Fibroblast of skin of right biceps (primary cell): ENCODE data around the gene ANTXR1.

ENCODE experiments used
- DNase-seq: peaks from one replicate; pipeline ENCODE4 v3.0.0-alpha.2; 2013

ANTXR1 gene

GRCh38 chr2:69188182-69188900, 175.4 kb downstream of the ANTXR1 start:
- DNase-seq: no peak

- DNase-seq: peak; percentile 42
Measured at GRCh38 chr2:69190743-69191404, 177.9 kb downstream of the ANTXR1 start.

DNA sequence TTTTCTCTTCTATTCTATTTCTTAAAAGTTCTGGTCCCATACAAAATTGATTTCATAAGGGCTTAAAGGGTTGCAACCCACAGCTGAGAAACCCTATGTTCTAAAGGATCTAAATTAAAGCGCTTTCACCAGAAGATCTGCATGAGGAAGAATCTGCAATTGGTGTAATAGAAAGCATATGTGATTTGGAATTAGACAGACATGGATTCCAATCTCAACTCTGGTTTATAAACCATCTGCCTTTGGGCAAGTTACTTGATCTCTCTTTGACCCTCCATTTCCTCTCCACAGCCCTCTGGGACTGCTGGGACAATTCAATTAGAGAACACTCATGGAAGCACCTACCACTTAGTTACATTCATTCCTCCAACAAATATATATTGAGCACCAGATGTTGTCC, 178.7 kb downstream of the ANTXR1 start:
- peak; percentile 58 for DNase-seq

- peak; percentile 91 for DNase-seq
Measured at GRCh38 chr2:69192176-69192945, 179.4 kb downstream of the ANTXR1 start.

GRCh38 chr2:69195706-69196105, 182.7 kb downstream of the ANTXR1 start:
- DNase-seq: no peak

DNA sequence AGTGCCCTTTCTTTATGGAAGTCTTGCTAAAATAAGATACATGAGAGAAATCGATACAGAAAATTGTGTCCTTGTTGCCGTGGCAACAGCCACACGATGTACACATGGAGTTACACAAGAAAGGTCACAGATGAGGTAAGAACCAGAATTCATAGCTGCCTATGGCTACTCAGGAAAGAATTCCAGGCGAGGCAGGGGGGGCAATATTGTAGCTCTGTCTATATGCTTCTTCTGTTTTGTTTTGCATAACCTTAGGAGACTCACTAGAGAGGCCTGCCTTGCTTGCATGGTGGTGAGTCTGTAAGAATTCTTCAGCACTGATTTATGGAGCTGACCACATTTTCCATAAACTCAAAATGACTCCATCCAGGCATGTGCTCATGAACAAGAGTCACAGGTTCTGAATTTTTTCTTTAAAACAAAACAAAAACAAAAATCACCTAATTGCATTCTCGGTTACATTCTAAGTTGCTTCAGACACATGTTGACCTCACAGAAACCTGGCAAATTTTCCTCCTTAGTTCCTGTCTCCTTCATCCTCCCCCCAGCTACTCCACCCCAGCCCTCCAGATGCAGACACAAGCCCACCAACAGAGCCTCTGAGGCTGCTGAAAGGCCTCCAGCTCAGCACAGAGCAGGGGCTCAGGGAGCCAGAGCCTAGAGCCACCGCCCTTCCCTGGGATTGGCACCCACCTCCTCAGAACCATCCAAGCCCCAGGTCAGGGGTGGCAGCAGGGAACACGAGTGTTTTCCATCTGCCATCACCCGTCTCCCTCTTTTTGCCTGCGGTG, 183.5 kb downstream of the ANTXR1 start:
- DNase-seq: peak; percentile 98

GRCh38 chr2:69200107-69200520, 187.1 kb downstream of the ANTXR1 start:
- DNase-seq: peak; percentile 67

- no peak for DNase-seq
Measured at GRCh38 chr2:69201259-69201658, 188.3 kb downstream of the ANTXR1 start.

DNA sequence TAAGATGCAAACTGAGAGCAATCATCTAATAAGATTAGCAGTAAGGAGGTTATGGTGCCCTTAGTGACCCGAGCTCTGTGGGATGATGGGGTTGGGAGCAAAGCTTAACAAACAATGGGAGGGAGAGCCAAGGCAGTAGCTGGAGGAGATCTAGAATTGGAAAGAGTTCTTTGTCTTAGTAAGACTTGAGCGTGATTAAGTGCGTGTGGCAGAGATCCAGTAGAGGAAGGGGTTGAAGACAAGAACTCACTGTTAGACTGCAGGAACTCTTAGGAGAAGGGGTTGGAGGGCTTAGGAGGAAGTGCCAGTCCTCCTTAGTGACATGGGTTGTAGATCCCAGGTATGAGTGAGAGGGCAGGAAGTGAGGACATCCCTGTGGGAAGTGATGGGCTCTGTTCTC, 189.3 kb downstream of the ANTXR1 start:
- DNase-seq: no peak

- DNase-seq: no peak
Measured at GRCh38 chr2:69203166-69203985, 190.4 kb downstream of the ANTXR1 start.

DNA sequence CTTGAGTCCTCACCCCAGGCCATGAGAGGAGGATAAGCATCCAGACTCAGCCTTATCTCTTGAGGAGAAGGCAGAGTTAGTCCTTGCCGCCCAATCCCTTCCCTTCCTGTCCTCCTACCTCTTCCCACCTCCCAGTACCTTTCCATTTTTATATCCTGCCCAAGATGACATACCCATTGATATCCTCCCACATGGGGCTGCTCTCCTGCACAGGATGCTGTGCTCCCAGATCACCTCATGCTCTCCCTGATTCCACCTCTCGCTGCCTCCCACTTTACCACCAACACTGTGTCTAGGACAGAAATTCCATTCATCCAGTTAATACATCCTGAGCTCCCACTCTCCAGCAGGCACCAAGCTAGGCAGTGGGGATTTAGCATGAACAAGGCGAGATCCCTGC, 191.7 kb downstream of the ANTXR1 start:
- no peak for DNase-seq

DNA sequence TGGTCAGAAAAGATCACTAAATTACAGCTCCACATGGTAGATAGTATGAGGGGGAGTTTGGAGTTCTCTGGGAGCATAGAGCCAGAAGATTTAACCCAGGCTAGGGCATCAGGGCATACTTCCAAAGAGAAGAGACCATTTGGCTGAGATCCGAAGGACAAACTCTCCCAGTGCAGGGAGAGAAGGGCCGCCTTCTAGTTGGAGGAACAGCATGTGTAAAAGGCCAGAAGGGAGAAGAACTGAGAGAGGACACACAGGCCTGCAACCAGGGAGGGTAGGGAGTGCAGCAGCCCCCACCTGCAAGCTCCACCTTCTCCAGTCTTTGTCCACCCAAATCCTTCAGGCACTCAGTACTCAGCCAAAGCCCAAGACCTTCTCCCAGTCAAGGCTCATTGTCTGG, 192.1 kb downstream of the ANTXR1 start:
- no peak for DNase-seq

DNA sequence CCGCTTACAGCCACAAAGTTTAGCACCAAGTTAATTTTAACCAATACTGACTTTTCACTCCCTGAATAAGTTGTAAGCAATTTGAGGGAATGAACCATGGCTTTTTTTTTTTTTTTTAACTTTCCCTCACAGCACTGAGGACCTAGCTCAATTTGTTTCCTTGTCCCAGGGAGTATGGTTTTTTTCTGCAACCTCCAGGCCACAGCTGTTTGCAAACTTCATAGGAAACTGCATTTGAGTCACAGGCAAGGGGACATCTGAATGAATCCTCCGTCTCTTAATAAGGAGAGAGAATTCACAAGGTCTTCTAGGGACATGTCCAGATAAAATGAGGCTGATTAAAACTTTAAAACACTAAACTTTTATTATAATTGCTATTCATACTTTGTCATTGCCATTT, 192.5 kb downstream of the ANTXR1 start:
- DNase-seq: no peak

DNA sequence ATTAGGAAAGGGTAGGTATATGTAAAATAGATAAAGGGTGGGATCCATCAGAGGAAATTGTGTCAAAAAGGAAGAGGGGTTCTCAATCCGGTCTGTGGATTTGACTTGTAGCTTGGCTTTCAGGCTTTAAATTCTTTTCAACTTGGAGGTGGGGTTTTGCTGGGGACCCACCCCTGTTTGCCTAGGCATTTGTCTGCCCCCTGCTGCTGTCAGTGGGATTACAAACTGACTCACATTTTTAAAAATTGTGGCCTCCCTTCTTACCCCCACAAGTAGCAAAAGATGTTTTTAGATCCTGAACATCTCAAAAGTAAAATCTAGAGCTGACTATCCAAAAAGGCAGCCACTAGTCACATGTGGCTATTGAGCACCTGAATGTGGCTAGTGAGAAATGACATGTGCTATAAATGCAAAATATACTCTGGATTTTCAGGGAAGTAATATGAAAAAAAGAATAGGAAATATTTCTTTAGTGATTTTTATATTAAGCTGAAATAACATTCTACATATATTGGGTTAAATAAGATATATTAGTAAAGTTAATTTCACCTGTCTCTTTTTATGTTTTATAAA, 195.1 kb downstream of the ANTXR1 start:
- DNase-seq: peak; percentile 27

DNA sequence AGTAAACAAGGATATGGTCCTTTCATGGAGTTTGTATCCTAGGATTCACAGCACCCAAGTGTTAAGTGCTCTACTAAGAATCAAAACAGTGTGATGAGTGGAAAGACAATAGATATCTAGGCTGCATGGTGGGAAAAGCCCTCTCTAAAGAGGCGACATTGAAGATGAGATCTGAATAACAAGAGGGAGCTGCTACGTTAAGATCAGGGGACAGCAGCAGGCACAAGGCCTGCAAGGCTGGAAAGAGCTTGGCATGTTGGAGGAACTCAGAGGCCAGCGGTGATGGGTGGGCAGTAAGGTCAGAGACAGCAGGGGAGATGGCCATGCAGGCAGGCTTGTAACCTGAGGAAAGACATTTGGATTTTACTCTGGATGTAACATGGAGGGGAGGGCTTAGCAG, 196.5 kb downstream of the ANTXR1 start:
- DNase-seq: no peak

GRCh38 chr2:69210385-69210784, 197.4 kb downstream of the ANTXR1 start:
- peak; percentile 70 for DNase-seq

DNA sequence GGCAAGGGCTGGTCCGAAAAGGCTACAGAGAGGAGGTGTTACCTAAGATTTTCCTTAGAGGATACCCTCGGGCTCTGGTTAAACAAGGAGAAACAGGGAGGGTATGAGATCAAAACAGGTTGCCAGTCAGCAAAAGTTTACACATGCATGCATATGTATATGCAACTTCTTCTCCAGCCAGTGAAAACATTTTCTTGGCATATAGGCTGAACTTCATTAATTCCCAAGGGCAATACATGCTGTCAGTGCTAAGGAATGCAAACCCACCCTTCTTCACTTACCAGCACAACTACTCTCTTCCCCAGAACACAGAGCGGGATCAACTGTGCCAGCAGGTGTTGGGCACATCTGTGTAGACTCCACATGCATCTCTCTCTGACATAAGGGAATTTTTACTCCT, 198.1 kb downstream of the ANTXR1 start:
- DNase-seq: peak; percentile 48

DNA sequence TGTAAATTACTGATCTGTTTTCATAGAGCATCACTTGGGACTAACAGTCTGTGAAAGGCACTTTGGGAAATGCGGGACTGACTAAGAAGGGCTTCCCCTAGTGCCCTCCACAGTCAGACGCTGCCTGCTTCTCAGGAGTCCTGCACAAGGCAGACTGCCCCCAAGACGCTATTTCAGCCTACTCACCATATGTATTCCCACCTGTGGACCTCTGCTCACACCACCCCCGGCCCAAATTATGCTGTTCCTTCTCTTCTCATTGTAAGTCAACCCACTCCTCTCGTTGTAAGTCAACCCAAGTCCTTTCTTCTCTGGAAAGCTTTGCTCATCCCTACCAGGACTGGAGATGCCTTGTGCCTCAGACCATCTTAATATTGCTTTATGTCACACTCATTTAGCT, 198.7 kb downstream of the ANTXR1 start:
- no peak for DNase-seq

- no peak for DNase-seq
Measured at GRCh38 chr2:69212238-69213028, 199.5 kb downstream of the ANTXR1 start.

GRCh38 chr2:69213201-69213600, 200.2 kb downstream of the ANTXR1 start:
- DNase-seq: no peak

DNA sequence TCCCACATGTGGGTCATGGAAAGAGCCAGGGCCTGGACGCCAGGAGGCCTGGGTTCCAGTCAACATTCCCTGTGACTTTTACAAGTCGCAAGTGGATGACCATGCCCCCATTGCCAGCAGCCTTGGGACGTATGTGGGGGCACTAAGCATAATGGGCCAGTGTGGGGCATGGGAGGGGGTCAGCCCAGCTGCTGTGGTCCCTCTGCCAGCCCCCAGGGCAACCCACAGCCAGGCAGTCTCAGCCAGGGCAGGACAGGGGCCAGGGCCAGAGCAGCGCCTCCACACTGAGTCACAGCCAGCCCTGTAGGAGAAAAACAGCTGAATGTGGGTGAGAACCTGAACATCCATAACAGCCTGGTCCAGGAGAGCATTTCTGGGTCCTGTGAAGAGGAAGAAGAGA, 200.8 kb downstream of the ANTXR1 start:
- DNase-seq: no peak
